Mesothelial cell of epicardium (in vitro differentiated cells): ENCODE data around the gene AFF3. TPM values are rescaled to one million over a fixed set of nuclear protein-coding genes. Genes with fewer than 3 reads are reported as not detected.

Experiments used
- DNase-seq, 2 experiments: peaks; one replicate each; pipeline ENCODE4 v3.0.0; 2021; ENCODE audit warnings: low spot score in 2 of 2; ENCODE audit not compliant: unreplicated experiment in 2 of 2
- H3K27ac Mint-ChIP-seq: 2 replicates; pipeline ENCODE4 v1.8.0; 2021; ENCODE audit warnings: mixed read lengths
- H3K27me3 Mint-ChIP-seq: 2 replicates; pipeline ENCODE4 v1.8.0; 2021; ENCODE audit warnings: low read depth, mixed read lengths
- H3K36me3 Mint-ChIP-seq: 2 replicates; pipeline ENCODE4 v1.8.0; 2021; ENCODE audit warnings: mixed read lengths
- H3K4me1 Mint-ChIP-seq: 2 replicates; pipeline ENCODE4 v1.8.0; 2021; ENCODE audit warnings: mixed read lengths
- H3K4me3 Mint-ChIP-seq: 2 replicates; pipeline ENCODE4 v1.8.0; 2021; ENCODE audit warnings: mild to moderate bottlenecking, moderate library complexity, mixed read lengths
- H3K9me3 Mint-ChIP-seq: 2 replicates; pipeline ENCODE4 v1.8.0; 2021; ENCODE audit warnings: mixed read lengths
- CTCF ChIP-seq: fragments of 200-600 bp; sonication (generic); IDR thresholded peaks from one replicate; pipeline ENCODE4 v1.5.0; 2021; ENCODE audit warnings: antibody characterized with exemption; ENCODE audit not compliant: unreplicated experiment
- total RNA-seq: library from RNA; stranded (reverse); gene quantifications from 3 replicates; pipeline ENCODE4 v1.2.1, GENCODE V29; 2021

AFF3 gene
- total RNA-seq, 1 donor from 2014 or later: 14.4 TPM

DNA sequence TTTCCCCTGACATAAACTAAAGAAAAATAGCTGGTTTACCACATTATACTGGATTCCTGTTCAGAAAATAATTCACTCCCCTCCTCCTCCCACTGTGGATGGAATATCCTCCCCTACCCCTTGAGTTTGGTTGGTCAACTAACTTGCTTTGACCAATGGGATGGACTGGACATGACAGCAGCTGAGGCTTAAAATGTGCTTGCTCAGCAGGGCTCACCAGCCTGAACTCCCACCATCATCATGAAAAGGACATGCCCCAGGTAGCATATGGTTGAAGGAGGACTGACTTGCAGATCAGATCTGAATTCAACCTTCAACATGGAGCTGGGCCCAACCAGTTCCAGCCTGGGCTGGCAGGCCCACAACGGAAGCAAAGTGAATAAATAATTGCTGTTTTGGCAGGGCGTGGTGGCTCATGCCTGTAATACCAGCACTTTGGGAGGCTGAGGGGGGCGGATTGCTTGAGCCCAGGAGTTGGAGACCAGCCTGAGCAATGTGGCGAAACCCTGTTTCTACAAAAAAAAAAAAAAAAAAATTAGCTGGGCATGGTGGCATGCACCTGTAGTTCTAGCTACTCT, 284.4 kb downstream of the AFF3 start:
- Mint-ChIP-seq H3K4me3 (no peak overlapping the region), H3K27ac (no peak overlapping the region), H3K4me1 (peaks cover 16% of the 10 kb centered on the region), H3K27me3 (no peaks in the 10 kb centered on the region), H3K36me3 (peaks cover 2% of the 10 kb centered on the region), H3K9me3 (peaks cover 17% of the 10 kb centered on the region)
- no peak for DNase-seq
- no peak for TF ChIP-seq CTCF

- Mint-ChIP-seq H3K4me3 (no peak overlapping the region), H3K4me1 (peaks cover 16% of the 10 kb centered on the region), H3K27me3 (no peaks in the 10 kb centered on the region), H3K9me3 (peaks cover 17% of the 10 kb centered on the region), H3K36me3 (peaks cover 2% of the 10 kb centered on the region), H3K27ac (no peak overlapping the region)
- DNase-seq: no peak
- no peak for TF ChIP-seq CTCF
Observed at GRCh38 chr2:99857372-99857771, 285.0 kb downstream of the AFF3 start.

DNA sequence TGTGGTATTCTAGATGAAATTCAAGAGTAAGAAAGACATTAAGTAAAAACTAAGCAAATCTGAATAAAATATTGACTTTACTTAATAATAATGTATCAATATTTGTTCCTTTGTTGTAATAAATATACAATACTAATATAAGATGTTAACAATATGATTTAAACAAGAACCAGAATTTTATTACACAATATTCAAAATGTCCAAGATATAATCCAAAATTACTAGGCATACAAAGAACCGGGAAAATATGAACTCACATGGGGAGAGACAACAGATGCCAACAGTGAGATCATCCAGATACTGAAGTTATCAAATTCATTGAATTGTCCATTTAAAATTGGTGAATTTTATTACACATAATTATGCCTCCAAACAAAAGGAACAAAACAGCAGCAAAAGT, 286.3 kb downstream of the AFF3 start:
- H3K27me3 Mint-ChIP-seq: no peaks in the 10 kb centered on the region
- no peak overlapping the region for H3K4me3 Mint-ChIP-seq
- H3K9me3 Mint-ChIP-seq: peaks cover 17% of the 10 kb centered on the region
- no peak for TF ChIP-seq CTCF
- no peak overlapping the region for H3K27ac Mint-ChIP-seq
- peaks cover 15% of the 10 kb centered on the region for H3K4me1 Mint-ChIP-seq
- DNase-seq: no peak
- H3K36me3 Mint-ChIP-seq: peaks cover 2% of the 10 kb centered on the region

- Mint-ChIP-seq H3K27me3 (no peaks in the 10 kb centered on the region), H3K4me1 (peaks cover 19% of the 10 kb centered on the region), H3K4me3 (no peak overlapping the region), H3K27ac (no peak overlapping the region), H3K9me3 (peaks cover 17% of the 10 kb centered on the region), H3K36me3 (peaks cover 2% of the 10 kb centered on the region)
- no peak for DNase-seq
- no peak for TF ChIP-seq CTCF
Observed at GRCh38 chr2:99854236-99854852, 288.0 kb downstream of the AFF3 start.

DNA sequence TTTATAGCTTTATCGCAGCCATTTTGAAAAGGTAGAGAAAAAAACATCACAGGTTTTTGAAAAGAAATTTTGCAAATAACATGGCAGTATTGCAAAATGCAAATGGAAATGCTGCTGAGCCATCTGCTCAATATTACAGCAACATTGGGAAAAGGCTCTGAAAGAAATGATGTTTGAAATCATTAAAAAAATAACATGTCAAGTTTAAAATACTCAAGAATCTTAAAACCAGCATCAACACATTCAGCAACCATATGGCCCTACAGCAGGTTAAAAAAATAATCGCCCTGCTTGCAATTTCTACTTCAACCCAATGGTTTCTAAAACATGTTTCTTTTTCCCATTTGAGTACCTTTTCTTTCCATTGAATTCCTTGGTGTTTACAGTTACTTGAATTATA, 289.4 kb downstream of the AFF3 start:
- peaks cover 13% of the 10 kb centered on the region for H3K4me1 Mint-ChIP-seq
- peaks cover 2% of the 10 kb centered on the region for H3K36me3 Mint-ChIP-seq
- no peaks in the 10 kb centered on the region for H3K27me3 Mint-ChIP-seq
- no peak for DNase-seq
- peaks cover 17% of the 10 kb centered on the region for H3K9me3 Mint-ChIP-seq
- H3K27ac Mint-ChIP-seq: no peak overlapping the region
- no peak overlapping the region for H3K4me3 Mint-ChIP-seq
- TF ChIP-seq CTCF: no peak
